Measurements from ENCODE around the gene BRD1. TPM values are rescaled to one million over a fixed set of nuclear protein-coding genes. Genes with fewer than 3 reads are reported as not detected.
"Not testable (repeated sequence)": the region's sequence is repeated elsewhere in the genome, so short reads cannot be mapped to it uniquely, and the experiment has no call there.

The BRD1 gene
- total RNA-seq, 2 experiments from 2014 or later = 56.7 to 56.9 TPM

GRCh38 chr22:49785046-49785521 lies 42.6 kb downstream of the BRD1 start:
- Mint-ChIP-seq H3K27ac (no peak overlapping the region), H3K4me3 (no peak overlapping the region), H3K27me3 (no peaks in the 10 kb centered on the region), H3K9me3 (no peaks in the 10 kb centered on the region), H3K4me1 (peaks cover 25% of the 10 kb centered on the region), H3K36me3 (peaks cover 12% of the 10 kb centered on the region)
- POLR2A ChIA-PET = no interaction called here
- DNase-seq = no peak
- ATAC-seq (ENCODE audit: low read depth) = no peak

DNA sequence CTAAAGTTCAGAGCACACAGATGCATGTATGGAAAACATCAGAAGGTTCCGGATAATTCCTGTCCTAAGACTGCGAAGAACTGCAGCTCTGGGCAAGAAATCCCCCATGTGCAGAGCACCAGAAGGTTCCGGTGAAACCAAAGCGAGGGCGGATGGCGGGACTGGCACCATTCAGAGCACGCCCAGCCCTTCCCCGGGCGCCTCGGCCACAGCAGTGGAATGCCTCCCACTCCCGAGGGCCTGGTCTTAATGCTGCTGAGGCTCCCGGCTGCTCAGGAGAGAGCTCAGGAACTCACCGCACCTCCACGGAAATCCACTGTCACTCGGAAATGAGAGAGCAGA lies 43.1 kb downstream of the BRD1 start:
- Mint-ChIP-seq H3K4me1 (peaks cover 22% of the 10 kb centered on the region), H3K9me3 (no peaks in the 10 kb centered on the region), H3K27ac (no peak overlapping the region), H3K4me3 (no peak overlapping the region), H3K36me3 (peaks cover 11% of the 10 kb centered on the region), H3K27me3 (no peaks in the 10 kb centered on the region)
- DNase-seq (no peak), ATAC-seq (ENCODE audit: low read depth) (no peak)
- POLR2A ChIA-PET = no interaction called here

- Mint-ChIP-seq H3K27me3 (no peaks in the 10 kb centered on the region), H3K36me3 (peaks cover 11% of the 10 kb centered on the region), H3K4me3 (no peak overlapping the region), H3K4me1 (peaks cover 16% of the 10 kb centered on the region), H3K9me3 (no peaks in the 10 kb centered on the region), H3K27ac (no peak overlapping the region)
- DNase-seq (no peak), ATAC-seq (ENCODE audit: low read depth) (no peak)
- POLR2A ChIA-PET = no interaction called here
These were observed 43.6 kb downstream of the BRD1 start for GRCh38 chr22:49783926-49784629.

- Mint-ChIP-seq H3K9me3 (no peaks in the 10 kb centered on the region), H3K36me3 (peaks cover 9% of the 10 kb centered on the region), H3K4me1 (peaks cover 10% of the 10 kb centered on the region), H3K4me3 (no peak overlapping the region), H3K27me3 (no peaks in the 10 kb centered on the region), H3K27ac (peak overlapping the region; percentile 4)
- ATAC-seq (ENCODE audit: low read depth) (no peak), DNase-seq (no peak)
- POLR2A ChIA-PET = no interaction called here
These were observed 44.5 kb downstream of the BRD1 start for GRCh38 chr22:49783036-49783746.

DNA sequence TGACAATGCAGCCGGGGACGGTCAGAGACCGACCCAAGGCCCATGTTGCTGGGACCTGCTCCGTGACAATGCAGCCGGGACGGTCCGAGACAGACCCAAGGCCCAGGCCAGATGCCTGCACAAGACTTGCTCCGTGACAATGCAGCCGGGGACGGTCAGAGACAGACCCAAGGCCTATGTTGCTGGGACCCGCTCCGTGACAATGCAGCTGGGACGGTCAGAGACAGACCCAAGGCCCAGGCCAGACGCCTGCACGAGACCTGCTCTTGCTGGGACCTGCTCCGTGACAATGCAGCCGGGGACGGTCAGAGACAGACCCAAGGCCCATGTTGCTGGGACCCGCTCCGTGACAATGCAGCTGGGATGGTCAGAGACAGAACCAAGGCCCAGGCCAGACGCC lies 45.8 kb downstream of the BRD1 start:
- H3K4me1 Mint-ChIP-seq; ATAC-seq (ENCODE audit: low read depth); H3K36me3 Mint-ChIP-seq; H3K9me3 Mint-ChIP-seq; POLR2A ChIA-PET; DNase-seq; H3K27me3 Mint-ChIP-seq: not testable (repeated sequence)
- H3K27ac Mint-ChIP-seq = peak overlapping the region; percentile 34
- H3K4me3 Mint-ChIP-seq = peak overlapping the region; percentile 32

DNA sequence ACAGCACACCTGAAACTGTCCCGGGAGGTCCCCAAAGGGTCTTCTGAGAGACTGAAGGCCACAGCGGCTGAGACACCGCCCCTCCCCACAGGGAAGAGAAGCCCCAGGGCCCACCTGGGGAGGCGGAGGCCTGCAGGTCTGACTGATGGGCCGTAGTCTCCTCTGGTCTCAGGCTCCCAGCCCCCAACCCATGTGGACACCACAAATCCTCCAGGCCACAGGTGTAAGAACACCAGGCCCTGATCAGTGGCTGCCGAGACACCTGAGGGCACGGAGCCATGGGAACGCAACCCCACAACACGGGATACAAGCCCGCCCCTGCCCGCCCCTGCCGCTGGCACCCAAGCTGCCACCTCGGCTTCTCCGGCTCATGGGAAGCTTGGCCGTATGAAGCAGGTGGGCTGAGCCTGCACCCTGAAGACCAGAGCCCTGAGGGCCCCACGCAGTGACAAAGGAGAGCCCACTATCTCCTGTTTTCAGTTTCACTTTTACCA lies 46.3 kb downstream of the BRD1 start:
- Mint-ChIP-seq H3K27me3 (no peaks in the 10 kb centered on the region), H3K4me1 (peaks cover 4% of the 10 kb centered on the region), H3K4me3 (peak overlapping the region; percentile 32), H3K9me3 (no peaks in the 10 kb centered on the region), H3K27ac (peak overlapping the region; percentile 34), H3K36me3 (peaks cover 4% of the 10 kb centered on the region)
- POLR2A ChIA-PET = no interaction called here
- ATAC-seq (ENCODE audit: low read depth) (peak; percentile 61), DNase-seq (no peak)

GRCh38 chr22:49780698-49781288 lies 46.9 kb downstream of the BRD1 start:
- POLR2A ChIA-PET = no interaction called here
- no peak overlapping the region for H3K4me3 Mint-ChIP-seq
- no peak for ATAC-seq (ENCODE audit: low read depth)
- no peaks in the 10 kb centered on the region for H3K27me3 Mint-ChIP-seq
- peaks cover 4% of the 10 kb centered on the region for H3K36me3 Mint-ChIP-seq
- peaks cover 4% of the 10 kb centered on the region for H3K4me1 Mint-ChIP-seq
- H3K9me3 Mint-ChIP-seq = no peaks in the 10 kb centered on the region
- H3K27ac Mint-ChIP-seq = no peak overlapping the region
- no peak for DNase-seq

DNA sequence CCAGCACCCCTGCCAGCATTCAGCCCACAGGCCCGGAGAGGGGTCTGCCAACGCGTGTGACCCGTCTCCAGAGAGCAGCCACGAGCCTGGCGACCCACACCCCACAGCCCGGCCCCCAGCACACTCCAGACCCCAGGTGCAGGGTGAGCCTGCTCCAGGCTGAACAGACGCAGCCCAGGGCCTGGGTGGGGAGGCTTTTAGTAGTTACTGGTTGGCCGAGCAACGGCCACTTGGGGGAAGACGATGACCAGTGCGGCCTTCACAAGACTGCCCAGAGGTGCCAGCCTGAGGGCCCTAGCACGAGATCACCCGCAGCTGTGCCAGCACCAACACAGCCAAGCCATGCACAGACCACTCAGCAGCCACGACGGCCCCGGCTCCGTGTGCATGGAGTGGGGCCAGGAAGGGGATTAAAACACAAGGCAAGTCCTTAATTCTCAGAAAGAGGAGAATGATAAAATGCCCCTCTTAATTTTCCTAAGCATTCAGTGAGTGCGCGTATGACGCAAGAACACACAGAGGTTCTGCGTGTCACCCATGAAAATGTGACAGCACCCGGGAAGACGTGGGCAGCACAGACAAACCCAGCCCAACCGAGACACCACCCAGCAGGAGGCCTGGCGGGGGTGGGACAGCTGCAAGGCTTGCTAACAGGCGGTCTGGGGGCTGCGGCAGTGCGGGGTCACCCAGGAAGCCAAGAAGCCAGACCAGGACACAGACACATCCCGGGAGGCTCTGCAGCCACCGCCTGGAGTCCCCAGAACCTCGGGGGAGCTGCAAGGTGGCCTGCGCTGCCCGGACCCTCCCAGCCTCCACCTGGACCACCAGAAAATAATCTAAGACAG lies 47.6 kb downstream of the BRD1 start:
- DNase-seq (no peak), ATAC-seq (ENCODE audit: low read depth) (no peak)
- no peak overlapping the region for H3K4me3 Mint-ChIP-seq
- no peak overlapping the region for H3K27ac Mint-ChIP-seq
- H3K9me3 Mint-ChIP-seq = no peaks in the 10 kb centered on the region
- peaks cover 4% of the 10 kb centered on the region for H3K36me3 Mint-ChIP-seq
- H3K4me1 Mint-ChIP-seq = peaks cover 4% of the 10 kb centered on the region
- POLR2A ChIA-PET = no interaction called here
- no peaks in the 10 kb centered on the region for H3K27me3 Mint-ChIP-seq

GRCh38 chr22:49779211-49779610 lies 48.5 kb downstream of the BRD1 start:
- ATAC-seq (ENCODE audit: low read depth) = no peak
- POLR2A ChIA-PET = no interaction called here
- no peak for DNase-seq
- Mint-ChIP-seq H3K4me3 (no peak overlapping the region), H3K4me1 (peaks cover 6% of the 10 kb centered on the region), H3K36me3 (peaks cover 7% of the 10 kb centered on the region), H3K9me3 (no peaks in the 10 kb centered on the region), H3K27me3 (no peaks in the 10 kb centered on the region), H3K27ac (no peak overlapping the region)

- no peak for DNase-seq
- Mint-ChIP-seq H3K4me3 (no peak overlapping the region), H3K4me1 (peaks cover 8% of the 10 kb centered on the region), H3K27me3 (no peaks in the 10 kb centered on the region), H3K27ac (no peak overlapping the region), H3K9me3 (no peaks in the 10 kb centered on the region), H3K36me3 (peaks cover 8% of the 10 kb centered on the region)
- no peak for ATAC-seq (ENCODE audit: low read depth)
- POLR2A ChIA-PET = no interaction called here
These were observed 50.0 kb downstream of the BRD1 start for GRCh38 chr22:49777569-49778249.

DNA sequence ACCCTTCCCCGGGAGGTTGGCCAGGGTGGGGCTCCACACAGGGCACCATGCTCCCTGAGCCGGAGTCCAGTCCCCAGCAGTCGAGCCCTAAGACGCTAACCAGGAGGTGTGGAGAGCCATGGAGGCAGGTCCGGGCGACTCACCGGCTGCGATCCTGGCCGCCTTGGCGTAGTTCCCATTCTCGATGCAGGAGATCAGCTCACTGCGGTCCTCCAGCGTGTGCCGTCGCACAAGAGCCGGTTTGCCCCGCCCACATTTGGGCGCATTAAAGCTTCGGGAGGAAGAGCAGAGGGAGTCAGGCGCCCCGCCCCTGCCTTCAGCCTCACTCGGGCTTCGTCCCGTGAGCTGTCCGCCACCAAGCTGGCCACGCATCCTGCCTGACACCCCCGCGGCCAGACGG lies 50.8 kb downstream of the BRD1 start:
- POLR2A ChIA-PET = no interaction called here

GRCh38 chr22:49775867-49776511 lies 51.7 kb downstream of the BRD1 start:
- no peaks in the 10 kb centered on the region for H3K9me3 Mint-ChIP-seq
- H3K4me3 Mint-ChIP-seq = no peak overlapping the region
- H3K27ac Mint-ChIP-seq = no peak overlapping the region
- H3K27me3 Mint-ChIP-seq = no peaks in the 10 kb centered on the region
- ATAC-seq (ENCODE audit: low read depth) (no peak), DNase-seq (no peak)
- H3K36me3 Mint-ChIP-seq = peaks cover 8% of the 10 kb centered on the region
- POLR2A ChIA-PET = interaction anchor here (0.6 to 1.1 kb wide), 2 partner anchors 15 to 175 kb away, joined by 3 to 4 read pairs; no protein-coding TSS in a partner anchor
- H3K4me1 Mint-ChIP-seq = peaks cover 6% of the 10 kb centered on the region

More for the DNA sequence above, 50.8 kb downstream of the BRD1 start:
- peaks cover 8% of the 10 kb centered on the region for H3K4me1 Mint-ChIP-seq
- no peak overlapping the region for H3K27ac Mint-ChIP-seq
- ATAC-seq (ENCODE audit: low read depth) = no peak
- no peak overlapping the region for H3K4me3 Mint-ChIP-seq
- H3K27me3 Mint-ChIP-seq = no peaks in the 10 kb centered on the region
- no peaks in the 10 kb centered on the region for H3K9me3 Mint-ChIP-seq
- no peak for DNase-seq
- H3K36me3 Mint-ChIP-seq = peaks cover 8% of the 10 kb centered on the region

All from activated naive CD8-positive, alpha-beta T cell treated with anti-CD3 and anti-CD28 coated beads, Interleukin-2, amount 10 ng/mL, durations not matched to agents 7 days and 5 days (primary cell).